Measurements from ENCODE around the gene ITPKC. TPM values are rescaled to one million over a fixed set of nuclear protein-coding genes. Genes with fewer than 3 reads are reported as not detected.
"Not testable (repeated sequence)": the region's sequence is repeated elsewhere in the genome, so short reads cannot be mapped to it uniquely, and the experiment has no call there.

The ITPKC gene
- total and polyA plus RNA-seq, 11 donors = 6.9 to 27.3 (median 9.1) TPM

GRCh38 chr19:40759352-40759751 is 42.4 kb downstream of the ITPKC start:
- WGBS, 4 donors = 90 to 95% (median 94%) methylated on average over 13 of the region's 13 CpGs
- H3K36me3 ChIP-seq = peaks cover 2 to 94% (median 87%) of the 10 kb centered on the region in 9 donors
- H3K4me1 ChIP-seq = peaks cover 0 to 39% (median 11%) of the 10 kb centered on the region in 12 donors
- H3K9me3 ChIP-seq = no peaks in the 10 kb centered on the region
- no peaks in the 10 kb centered on the region for H3K27me3 ChIP-seq
- ATAC-seq = no peak
- intact Hi-C loops (cut with DNase I) = loop anchor here in 1 of 10 donors (5.0 kb wide), 1 partner anchor 58 kb away; no protein-coding TSS in a partner anchor
- TF ChIP-seq POLR2A (IDR thresholded peaks at IDR 0.05) (no peak), CTCF (IDR thresholded peaks at IDR 0.05) (no peak)
- no peak overlapping the region for H3K4me3 ChIP-seq
- DNase-seq = no peak
- H3K27ac ChIP-seq = no peak overlapping the region

GRCh38 chr19:40762754-40763470 is 46.0 kb downstream of the ITPKC start:
- H3K9me3 ChIP-seq = no peaks in the 10 kb centered on the region

DNA sequence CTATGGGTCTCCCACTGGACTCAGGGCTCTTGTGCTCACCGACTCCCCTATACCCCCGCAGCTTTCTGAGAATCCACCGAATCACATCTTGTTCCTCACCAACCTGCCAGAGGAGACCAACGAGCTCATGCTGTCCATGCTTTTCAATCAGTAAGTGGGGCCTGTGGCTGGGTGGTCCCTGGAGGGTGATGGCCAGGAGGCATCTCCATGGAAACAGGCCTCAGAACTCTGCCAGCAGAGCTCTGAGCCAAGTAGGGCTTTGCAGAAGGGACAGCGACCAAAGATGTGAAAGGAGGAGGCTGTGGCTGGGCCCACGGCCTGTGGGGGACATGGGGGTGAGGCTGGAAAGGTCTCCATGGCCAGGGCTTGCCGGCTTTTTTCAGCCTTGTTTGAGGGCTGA is 46.6 kb downstream of the ITPKC start:
- intact Hi-C loops (cut with DNase I) = no loop called here
- Histone ChIP-seq H3K4me3 (no peak overlapping the region), H3K9me3 (no peaks in the 10 kb centered on the region), H3K27ac (no peak overlapping the region), H3K4me1 (peaks cover 0 to 9% (median 0%) of the 10 kb centered on the region in 12 donors), H3K36me3 (peaks cover 2 to 88% (median 82%) of the 10 kb centered on the region in 9 donors), H3K27me3 (no peaks in the 10 kb centered on the region)
- WGBS, 4 donors = 91 to 95% (median 92%) methylated on average over 7 of the region's 7 CpGs
- ATAC-seq = no peak
- no peak for DNase-seq
- no peak for TF ChIP-seq CTCF (IDR thresholded peaks at IDR 0.05)
- no peak for TF ChIP-seq POLR2A (IDR thresholded peaks at IDR 0.05)

More at GRCh38 chr19:40762754-40763470, 46.0 kb downstream of the ITPKC start:
- no peak overlapping the region for H3K27ac ChIP-seq
- H3K4me3 ChIP-seq = no peak overlapping the region
- no peak for TF ChIP-seq CTCF (IDR thresholded peaks at IDR 0.05)
- TF ChIP-seq POLR2A (IDR thresholded peaks at IDR 0.05) = no peak
- H3K27me3 ChIP-seq = no peaks in the 10 kb centered on the region
- intact Hi-C loops (cut with DNase I) = no loop called here
- DNase-seq (no peak), ATAC-seq (no peak)
- H3K36me3 ChIP-seq = peaks cover 2 to 94% (median 88%) of the 10 kb centered on the region in 9 donors
- peaks cover 0 to 9% (median 0%) of the 10 kb centered on the region in 12 donors for H3K4me1 ChIP-seq
- 92 to 95% (median 94%) methylated on average over 17 of the region's 17 CpGs for WGBS, 4 donors

DNA sequence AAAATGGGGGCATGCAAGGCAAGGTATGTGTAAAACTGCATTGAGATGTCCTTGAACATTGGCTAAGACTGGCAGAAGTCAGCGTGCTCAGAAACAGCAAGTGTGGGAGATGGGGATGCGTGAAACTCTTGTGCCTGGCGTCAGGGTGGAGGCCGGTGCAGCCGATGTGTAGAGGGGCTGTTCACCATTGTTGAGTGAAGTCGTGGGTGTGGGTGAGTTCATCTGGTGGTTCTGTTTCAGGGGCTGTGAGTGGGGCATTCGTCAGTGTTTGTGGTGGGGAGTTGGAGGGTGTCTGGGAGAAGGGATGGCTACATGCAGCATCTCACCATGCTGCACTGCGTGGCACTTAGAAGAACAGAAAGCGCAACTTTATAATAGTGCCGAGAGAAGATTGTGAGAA is 47.1 kb downstream of the ITPKC start:
- Histone ChIP-seq H3K4me3 (no peak overlapping the region), H3K9me3 (no peaks in the 10 kb centered on the region), H3K4me1 (peaks cover 0 to 9% (median 0%) of the 10 kb centered on the region in 12 donors), H3K27ac (no peak overlapping the region), H3K27me3 (no peaks in the 10 kb centered on the region), H3K36me3 (peaks cover 2 to 83% (median 78%) of the 10 kb centered on the region in 9 donors)
- ATAC-seq (no peak), DNase-seq (no peak)
- 90 to 92% (median 91%) methylated on average over 10 of the region's 10 CpGs for WGBS, 4 donors
- intact Hi-C loops (cut with DNase I) = no loop called here
- TF ChIP-seq POLR2A (IDR thresholded peaks at IDR 0.05) (no peak), CTCF (IDR thresholded peaks at IDR 0.05) (no peak)

DNA sequence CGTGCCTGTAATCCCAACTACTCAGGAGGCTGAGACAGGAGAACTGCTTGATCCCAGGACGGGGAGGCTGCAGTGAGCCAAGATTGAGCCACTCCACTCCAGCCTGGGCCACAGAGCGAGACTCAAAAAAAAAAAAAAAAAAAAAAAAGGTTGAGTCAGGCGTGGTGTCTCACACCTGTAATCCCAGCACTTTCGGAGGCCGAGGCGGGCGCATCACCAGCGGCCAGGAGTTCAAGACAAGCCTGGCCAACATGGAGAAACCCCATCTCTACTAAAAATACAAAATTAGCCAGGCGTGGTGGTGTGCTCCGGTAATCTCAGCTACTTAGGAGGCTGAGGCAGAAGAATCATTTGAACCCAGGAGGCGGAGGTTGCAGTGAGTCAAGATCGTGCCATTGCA is 49.5 kb downstream of the ITPKC start:
- H3K4me3 ChIP-seq; H3K9me3 ChIP-seq; DNase-seq; intact Hi-C loops (cut with DNase I); H3K27me3 ChIP-seq; ATAC-seq; H3K4me1 ChIP-seq; H3K27ac ChIP-seq: not testable (repeated sequence)
- 96 to 97% (median 96%) methylated on average over 13 of the region's 13 CpGs for WGBS, 4 donors
- H3K36me3 ChIP-seq = peaks cover 2 to 59% (median 54%) of the 10 kb centered on the region in 9 donors
